GM19023 (cell line): ENCODE measurements around the gene TMEM132C.

Experiments
- ATAC-seq: cut with Tn5 transposase; IDR thresholded peaks from one replicate; pipeline ENCODE4 v1.9.1; 2021; ENCODE audit warnings: mild to moderate bottlenecking, moderate library complexity; ENCODE audit not compliant: unreplicated experiment

The TMEM132C gene

DNA sequence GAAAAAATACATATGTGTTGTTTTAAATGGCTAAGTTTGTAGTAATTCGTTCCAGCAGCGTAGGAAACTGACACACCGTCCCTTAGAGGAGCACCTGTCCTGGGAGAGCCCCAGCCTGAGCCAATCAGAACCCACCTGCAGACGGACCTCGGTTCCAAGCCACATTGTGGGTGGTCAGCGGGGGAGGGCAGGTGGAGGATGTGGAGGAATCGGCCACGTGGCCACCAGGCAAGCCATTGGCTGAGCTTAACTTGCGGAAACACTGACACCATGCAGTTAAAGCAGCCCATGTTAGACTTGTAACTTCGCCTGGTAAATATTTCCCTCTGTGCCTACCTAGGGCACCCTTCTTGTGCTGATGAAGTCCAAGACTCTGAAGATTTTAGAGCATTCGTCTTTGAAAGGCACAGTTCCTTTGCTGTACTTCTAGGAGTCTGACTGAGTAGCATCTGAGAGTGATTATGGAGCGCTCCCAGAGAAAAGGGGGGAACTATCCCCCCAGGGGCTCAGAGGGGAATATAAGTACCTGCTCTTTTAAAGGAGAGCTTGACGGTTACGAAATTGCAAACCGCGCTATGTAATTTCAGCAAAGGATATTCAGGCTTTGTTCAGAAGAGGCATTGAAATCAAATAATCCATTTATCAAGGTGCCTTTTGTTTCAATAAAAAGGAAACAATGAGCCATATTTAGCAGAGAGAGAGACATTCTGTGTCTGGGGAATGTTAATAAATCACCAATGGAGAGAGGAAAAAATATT, 135.7 kb downstream of the TMEM132C start:
- no peak for ATAC-seq

DNA sequence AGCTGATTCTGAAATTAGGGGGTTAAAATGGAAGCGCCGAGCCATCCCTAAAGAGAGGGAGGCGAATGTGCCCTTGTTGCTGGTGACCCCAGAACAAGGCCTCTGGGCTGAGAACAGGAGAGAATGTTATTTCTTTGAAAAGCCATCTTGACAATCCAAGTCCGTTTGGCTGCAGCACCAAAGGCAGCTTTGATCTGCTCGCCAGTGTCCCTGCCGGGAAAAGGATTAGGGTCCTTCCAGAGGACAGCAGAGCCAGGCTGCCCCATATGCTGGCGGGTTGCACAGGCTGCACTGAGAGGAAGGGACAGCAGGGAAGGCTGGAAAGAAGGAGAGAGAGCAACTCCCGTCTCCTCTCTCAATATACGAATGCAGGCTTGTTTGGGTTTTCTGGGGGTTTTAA, 141.7 kb downstream of the TMEM132C start:
- ATAC-seq: no peak

- no peak for ATAC-seq
These were observed 148.1 kb downstream of the TMEM132C start for GRCh38 chr12:128415036-128415560.

- ATAC-seq: no peak
These were observed 152.0 kb downstream of the TMEM132C start for GRCh38 chr12:128418944-128419343.

DNA sequence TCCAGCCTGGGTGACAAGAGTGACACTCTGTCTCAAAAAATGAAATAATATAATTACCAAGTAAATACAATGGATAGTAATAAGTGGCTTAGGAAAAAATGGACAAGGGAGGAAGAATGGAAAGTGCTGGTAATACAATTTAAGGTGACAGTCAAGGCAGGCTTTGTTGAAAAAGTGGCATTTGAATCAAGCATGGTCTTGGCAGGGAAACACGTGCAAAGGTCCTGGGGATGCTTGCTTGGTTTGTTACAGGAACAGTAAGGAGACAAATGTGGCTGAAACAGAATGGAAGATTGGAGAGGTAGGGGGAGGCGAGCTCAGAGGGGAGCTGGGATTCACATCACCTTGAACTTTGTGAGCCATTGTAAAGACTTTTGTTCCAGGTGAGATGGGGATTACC, 153.2 kb downstream of the TMEM132C start:
- ATAC-seq: no peak

- no peak for ATAC-seq
These were observed 154.4 kb downstream of the TMEM132C start for GRCh38 chr12:128421375-128421774.

DNA sequence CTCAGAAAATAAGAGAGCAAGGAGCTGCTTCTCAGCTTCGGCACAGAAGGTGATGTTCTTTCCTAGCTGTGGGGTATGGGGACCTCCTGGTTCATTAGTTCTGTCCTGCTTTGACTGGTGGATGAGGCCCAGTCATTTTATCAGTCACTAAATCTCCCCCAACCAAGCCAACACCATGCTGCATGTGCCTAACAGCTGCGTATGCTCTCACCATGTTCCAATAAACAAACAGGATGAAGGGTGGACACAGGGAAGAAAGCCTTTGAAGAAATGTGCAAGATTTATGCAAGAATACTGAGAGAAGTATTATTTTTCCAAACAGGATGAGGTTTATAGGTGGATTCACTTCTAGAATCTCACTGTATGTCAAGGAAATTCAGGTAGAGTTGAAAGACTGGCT, 156.2 kb downstream of the TMEM132C start:
- ATAC-seq: no peak

DNA sequence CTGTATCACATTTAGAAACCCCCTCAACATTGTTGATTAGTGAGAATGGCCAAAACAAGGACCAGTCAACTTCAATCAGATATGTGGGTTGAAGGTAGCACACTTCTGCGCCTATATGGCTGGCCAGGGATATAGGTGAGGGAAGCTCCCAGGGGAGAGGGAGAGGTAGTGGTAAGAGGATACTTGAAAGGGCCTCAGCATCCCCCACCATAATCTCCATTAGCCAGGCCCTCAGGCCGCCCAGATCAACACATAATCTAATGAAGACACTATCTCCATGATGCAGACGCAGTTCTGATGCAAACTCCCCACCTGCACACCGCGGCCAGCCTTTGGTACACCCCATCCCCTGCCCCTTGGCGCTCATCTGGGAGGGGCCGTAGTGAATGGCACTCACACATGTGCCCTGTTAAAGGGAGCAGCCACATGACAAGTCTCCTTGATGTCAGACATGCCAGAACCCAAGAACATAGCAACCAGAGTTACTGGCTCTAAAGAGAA, 158.0 kb downstream of the TMEM132C start:
- ATAC-seq: no peak

DNA sequence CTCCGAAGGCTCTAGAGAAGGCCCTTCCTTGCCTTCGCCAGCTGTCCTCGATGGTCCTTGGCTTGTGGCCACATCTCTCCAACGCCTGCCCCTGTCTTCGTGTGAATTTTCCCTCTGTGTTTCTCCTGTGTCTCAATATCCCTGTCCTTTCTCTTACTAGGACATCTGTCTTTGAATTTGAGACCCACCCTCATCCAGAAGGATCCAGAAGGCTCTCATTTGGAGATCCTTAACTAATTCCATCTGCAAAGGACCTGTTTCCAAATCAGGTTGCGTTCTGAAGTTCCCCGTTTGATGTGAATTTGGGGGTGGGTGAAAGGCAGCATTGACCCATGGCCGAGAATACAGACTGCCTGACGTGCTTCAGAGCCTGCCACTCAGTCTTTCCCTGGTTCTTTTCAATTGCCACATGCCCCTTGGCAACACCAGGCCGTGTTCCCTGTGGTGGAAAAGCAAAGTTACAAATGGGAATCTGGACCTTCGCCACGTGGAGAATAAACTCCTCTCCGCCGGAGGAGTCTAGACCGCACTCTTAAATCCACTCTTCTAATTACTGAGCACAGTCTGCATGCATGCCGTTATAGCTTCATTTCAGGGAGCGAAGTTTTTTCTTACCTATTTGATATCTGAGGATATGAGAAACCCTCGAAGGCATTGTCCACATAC, 158.8 kb downstream of the TMEM132C start:
- no peak for ATAC-seq

DNA sequence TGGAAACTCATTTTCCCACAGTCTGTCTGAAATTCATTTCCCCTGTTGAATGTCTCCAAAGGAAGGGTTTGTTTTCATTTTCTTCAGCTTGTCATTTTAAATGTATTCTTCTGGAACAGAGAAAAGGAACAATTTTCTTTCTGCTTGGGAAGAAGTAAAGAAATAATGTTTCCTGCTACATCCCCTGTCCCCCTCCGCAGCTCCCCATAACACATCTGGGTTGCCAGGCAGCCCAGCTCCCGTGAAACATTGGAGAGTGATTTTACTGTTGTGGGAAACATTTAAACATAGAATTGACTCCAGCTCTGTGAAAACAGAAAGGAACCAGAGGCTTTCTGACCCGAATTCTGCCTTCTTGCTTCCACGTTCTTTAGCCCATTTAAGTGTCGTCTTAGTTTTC, 159.5 kb downstream of the TMEM132C start:
- ATAC-seq: no peak

- ATAC-seq: no peak
These were observed 172.8 kb downstream of the TMEM132C start for GRCh38 chr12:128439796-128440195.

GRCh38 chr12:128442096-128442495, 175.1 kb downstream of the TMEM132C start:
- no peak for ATAC-seq

DNA sequence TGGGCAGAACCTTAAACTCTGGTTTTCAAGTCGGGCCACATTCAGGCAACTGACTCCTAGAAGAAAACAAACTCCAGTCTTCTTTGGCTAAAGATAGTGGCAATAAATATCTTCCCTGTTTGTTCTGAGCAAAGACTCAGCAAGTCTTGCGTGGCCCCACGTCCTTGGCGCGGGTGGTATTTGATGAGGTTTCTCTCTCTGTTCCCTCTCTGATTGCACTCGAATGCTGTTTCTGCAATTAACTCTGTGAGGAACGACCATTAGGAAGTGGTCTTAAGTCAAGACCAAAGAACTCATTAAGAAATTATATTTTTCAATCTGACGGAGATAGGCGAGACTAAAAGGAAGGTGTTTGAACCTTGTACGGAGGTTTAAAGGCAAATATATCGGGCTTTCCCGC, 177.6 kb downstream of the TMEM132C start:
- no peak for ATAC-seq

- ATAC-seq: no peak
These were observed 178.6 kb downstream of the TMEM132C start for GRCh38 chr12:128445415-128446127.

DNA sequence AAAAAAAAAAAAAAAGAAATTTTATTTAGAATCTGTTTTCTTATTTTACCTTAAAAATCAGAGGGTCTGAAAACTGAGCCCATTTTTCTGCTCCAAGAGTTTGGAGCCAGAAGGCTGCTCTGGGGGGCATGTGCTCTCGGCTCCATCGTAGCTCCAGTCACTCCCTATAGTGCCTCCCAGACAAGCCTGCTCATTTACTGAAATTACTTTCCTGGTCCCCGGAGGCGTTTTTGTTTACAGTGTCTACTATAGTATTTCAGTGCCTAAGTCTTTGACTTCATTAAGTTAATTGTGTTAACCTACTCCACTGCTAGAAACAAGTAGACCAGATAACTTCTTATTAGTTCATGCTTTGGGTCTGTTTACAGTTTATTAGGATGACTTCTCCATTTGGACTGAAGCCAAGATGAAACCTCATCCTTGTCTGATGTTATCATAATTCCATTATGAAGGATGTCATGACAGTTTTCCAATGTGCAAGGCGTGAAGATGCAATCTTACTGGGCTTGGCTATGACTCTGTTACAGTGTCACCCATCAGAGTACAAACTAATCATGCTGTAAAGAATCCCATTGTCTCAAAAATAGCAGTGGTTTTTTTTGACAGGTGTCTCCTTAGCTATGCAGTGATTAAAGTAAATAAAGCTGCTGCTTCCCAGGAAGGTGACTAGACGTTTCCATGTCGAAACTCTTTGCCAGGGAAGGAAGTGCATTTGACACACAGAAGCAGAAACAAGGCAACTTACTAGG, 182.3 kb downstream of the TMEM132C start:
- ATAC-seq: no peak

DNA sequence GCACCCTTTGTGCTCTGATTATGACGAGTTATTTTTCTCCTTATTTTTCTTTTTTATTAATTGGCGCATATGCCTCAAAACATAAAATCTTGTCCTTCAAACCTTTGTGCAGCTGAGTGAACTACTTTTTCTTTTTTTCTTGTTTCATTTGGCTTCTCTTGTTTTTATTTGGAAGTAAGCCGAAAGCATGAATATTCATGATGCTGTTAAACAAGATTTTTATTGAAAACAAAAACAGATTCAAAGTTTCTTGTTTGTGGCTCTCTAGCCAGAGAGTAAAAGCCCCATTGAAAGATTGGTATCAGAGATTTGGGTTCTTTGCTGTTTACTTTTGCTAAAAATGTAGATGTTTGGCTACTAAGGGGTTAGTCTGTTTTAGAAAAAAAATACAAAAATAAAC, 183.8 kb downstream of the TMEM132C start:
- no peak for ATAC-seq

- no peak for ATAC-seq
These were observed 188.9 kb downstream of the TMEM132C start for GRCh38 chr12:128455851-128456250.

- no peak for ATAC-seq
These were observed 190.0 kb downstream of the TMEM132C start for GRCh38 chr12:128456922-128457321.

- ATAC-seq: no peak
These were observed 191.5 kb downstream of the TMEM132C start for GRCh38 chr12:128458301-128458974.

DNA sequence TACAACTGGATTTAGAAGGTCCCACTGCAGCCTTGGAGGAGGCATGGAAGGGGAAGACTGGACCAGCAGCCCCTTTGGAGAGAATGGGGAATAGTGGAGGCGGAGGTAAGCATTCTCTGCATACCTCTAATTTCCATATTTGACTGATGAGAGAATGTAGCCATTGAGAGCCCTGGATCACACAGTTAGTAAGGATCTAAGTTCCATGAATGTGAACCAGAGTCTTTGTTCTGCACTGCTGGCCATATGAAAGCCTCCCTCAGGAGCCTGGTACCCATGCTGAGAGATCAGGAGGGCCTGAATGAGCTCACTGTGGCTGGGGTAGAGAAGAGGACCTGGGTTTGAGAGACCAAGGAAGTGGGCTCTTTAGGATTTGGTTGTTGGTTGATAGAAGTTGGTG, 192.1 kb downstream of the TMEM132C start:
- ATAC-seq: no peak
